GM12891 (cell line): ENCODE data around the gene KLHL2.

ENCODE experiments used
- POLR2A ChIP-seq: IDR thresholded peaks from 2 replicates; pipeline ENCODE4 v1.6.1; 2011; ENCODE audit warnings: low read depth, low read length, control low read depth
- POLR2AphosphoS5 ChIP-seq: IDR thresholded peaks from 2 replicates; pipeline ENCODE4 v1.6.1; 2011; ENCODE audit warnings: low read depth, low read length, control low read depth
- SPI1 ChIP-seq: IDR thresholded peaks from 2 replicates; pipeline ENCODE4 v1.6.1; 2011; ENCODE audit warnings: low read depth, low read length, control low read depth

- no peak for TF ChIP-seq POLR2A
- no peak for TF ChIP-seq SPI1
- no peak for TF ChIP-seq POLR2AphosphoS5
Observed at GRCh38 chr4:165361810-165362209, 154.4 kb downstream of the KLHL2 start.
